Pericardium fibroblast (primary cell): Measurements from ENCODE around the gene LGALS7. TPM values are rescaled to one million over a fixed set of nuclear protein-coding genes. Genes with fewer than 3 reads are reported as not detected.

ENCODE experiments used
- total RNA-seq: library from RNA; depleted of rRNA; stranded (reverse); fragments of >200 nt; gene quantifications from 2 replicates; pipeline ENCODE4 v1.2.3, GENCODE V29; 2015

The LGALS7 gene
- not detected in 2 replicates for total RNA-seq

GRCh38 chr19:38773469-38774177 lies at the start of gene LGALS7:
Gene LGALS7 (minus strand): TSS chr19:38773517. CDS start chr19:38773492, 25 bp downstream.

GRCh38 chr19:38812841-38813320 lies 39.6 kb upstream of the LGALS7 start, which contains the start of gene LGALS4:
Gene LGALS4 (minus strand): TSS chr19:38812945. CDS start chr19:38812886, 59 bp downstream.

GRCh38 chr19:38788478-38789243 lies 15.3 kb upstream of the LGALS7 start, which contains the start of gene LGALS7B:
Gene LGALS7B (plus strand): TSS chr19:38789200. CDS start chr19:38789227, 27 bp downstream.

GRCh38 chr19:38744298-38744681 lies 29.0 kb downstream of the LGALS7 start, which contains the start of gene CAPN12:
Gene CAPN12 (minus strand): TSS chr19:38744474. CDS start chr19:38744165, 309 bp downstream.

Other genes with a start within 250 kb of the LGALS7 start
- gene MAP4K1, start 155.6 kb downstream of the LGALS7 start, total RNA-seq = 0.70 TPM in 1 of 2 replicates, not detected in the other
- 371 and 497 TPM in 2 replicates for gene EIF3K, start 154.3 kb downstream of the LGALS7 start, total RNA-seq
- gene ACTN4, start 125.9 kb downstream of the LGALS7 start, total RNA-seq = 129 and 263 TPM in 2 replicates
- gene CAPN12, start 29.0 kb downstream of the LGALS7 start, total RNA-seq = 0.12 TPM in 1 of 2 replicates, not detected in the other
- gene LGALS7B, start 15.7 kb upstream of the LGALS7 start, total RNA-seq = not detected in 2 replicates
- 0.09 TPM in 1 of 2 replicates, not detected in the other for gene LGALS4, start 39.4 kb upstream of the LGALS7 start, total RNA-seq
- 56.6 and 64.7 TPM in 2 replicates for gene ECH1, start 58.3 kb upstream of the LGALS7 start, total RNA-seq
- gene HNRNPL, start 76.5 kb upstream of the LGALS7 start, total RNA-seq = 144 and 168 TPM in 2 replicates
- 1.5 and 1.7 TPM in 2 replicates for gene RINL, start 104.8 kb upstream of the LGALS7 start, total RNA-seq
- 78.3 and 82.9 TPM in 2 replicates for gene SIRT2, start 126.1 kb upstream of the LGALS7 start, total RNA-seq
- gene NFKBIB, start 126.5 kb upstream of the LGALS7 start, total RNA-seq = 12.3 and 14.4 TPM in 2 replicates
- not detected in 2 replicates for gene CCER2, start 138.7 kb upstream of the LGALS7 start, total RNA-seq
- gene SARS2, start 157.2 kb upstream of the LGALS7 start, total RNA-seq = 27.0 and 32.9 TPM in 2 replicates
- gene MRPS12, start 157.4 kb upstream of the LGALS7 start, total RNA-seq = 47.1 and 50.9 TPM in 2 replicates
- gene FBXO17, start 202.2 kb upstream of the LGALS7 start, total RNA-seq = 42.8 and 55.4 TPM in 2 replicates